GM10847 (cell line): ENCODE measurements around the gene INPP5A.

Experiments used
- POLR2A ChIP-seq: IDR thresholded peaks from 2 replicates; pipeline ENCODE4 v1.6.1; 2011; ENCODE audit not compliant: insufficient read length; ENCODE audit errors: extremely low read depth

INPP5A gene

DNA sequence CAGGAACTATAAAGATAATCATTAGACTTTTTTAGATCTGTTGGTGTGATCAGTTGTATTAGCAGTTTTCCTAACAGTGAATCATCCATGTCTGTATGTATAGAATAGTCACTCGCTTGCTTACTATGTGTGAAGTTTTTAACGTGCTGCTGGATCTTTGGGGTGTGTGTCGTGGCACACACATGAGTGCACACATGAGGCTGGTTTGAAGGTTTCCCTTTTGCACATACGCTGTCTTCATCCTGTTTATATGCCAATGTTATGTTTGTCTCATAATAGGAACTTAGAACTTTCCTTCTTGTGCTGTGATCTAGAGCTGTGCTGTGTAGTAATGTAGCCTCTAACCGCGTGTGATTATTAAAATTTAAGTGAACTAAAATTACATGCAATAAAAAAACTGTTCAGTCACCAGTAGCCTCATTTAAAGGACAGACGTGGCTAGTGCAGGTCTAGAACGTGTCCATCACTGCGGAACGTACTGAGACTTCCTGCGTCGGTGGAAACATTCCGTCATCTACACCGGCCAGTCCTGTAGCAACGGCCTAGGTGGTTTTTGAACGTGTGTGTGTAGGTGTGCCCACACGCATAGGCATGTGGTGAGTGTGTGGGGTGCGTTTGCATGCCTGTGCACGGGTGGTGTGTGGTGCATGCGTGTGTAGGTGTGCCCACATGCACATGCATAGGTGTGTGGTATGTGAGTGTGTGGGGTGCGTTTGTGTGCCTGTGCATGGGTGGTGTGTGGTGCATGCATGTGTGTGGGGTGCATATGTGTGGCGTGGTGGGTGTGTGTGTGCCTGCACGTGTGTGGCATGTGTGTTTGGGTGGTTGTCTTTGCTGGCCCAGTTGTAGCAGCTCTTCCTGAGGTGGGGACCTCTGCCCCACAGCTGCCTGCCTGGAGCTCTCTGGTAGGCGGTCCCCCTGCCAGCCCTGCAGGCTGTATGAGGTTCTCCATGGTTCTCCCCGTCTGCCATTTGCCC is 56.6 kb downstream of the INPP5A start:
- no peak for TF ChIP-seq POLR2A

DNA sequence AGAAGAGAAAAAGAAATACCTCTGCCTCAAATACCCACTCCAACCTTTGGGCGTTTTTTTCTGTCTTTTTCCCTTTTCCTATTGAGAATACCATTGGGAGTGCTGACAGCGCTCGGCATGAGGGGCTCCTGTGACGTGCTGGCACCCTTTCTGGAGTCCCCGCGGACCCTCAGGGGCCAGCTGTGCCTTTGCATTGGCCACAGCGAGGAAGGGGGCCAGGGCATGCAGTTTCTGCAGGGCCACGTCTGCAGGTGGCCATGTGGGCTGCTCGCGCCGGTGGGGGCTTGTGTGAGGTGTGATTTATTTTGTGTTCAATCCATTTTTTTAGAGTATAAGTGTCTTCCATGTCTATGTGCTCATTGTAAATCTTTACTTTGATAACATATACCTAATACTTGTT is 57.4 kb downstream of the INPP5A start:
- TF ChIP-seq POLR2A = no peak

DNA sequence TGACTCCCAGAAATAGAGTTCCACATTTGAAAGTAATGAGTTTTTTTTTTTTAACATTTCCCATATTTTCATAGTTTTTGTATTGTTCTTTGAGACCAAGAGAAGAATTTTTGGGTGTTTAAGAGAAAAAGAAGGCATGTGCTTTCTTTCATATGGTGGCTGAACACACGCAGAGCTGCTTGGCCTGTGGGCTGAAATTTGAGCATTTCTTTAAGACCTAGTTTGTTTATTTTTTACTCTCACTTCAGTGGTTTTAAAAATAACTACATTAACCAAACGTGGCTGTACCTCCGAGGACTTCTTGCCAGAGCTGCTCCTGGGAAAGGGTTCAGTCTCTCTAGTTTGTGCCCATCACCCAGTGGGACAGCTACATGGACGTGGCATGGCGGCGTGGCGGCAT is 58.3 kb downstream of the INPP5A start:
- TF ChIP-seq POLR2A = no peak

DNA sequence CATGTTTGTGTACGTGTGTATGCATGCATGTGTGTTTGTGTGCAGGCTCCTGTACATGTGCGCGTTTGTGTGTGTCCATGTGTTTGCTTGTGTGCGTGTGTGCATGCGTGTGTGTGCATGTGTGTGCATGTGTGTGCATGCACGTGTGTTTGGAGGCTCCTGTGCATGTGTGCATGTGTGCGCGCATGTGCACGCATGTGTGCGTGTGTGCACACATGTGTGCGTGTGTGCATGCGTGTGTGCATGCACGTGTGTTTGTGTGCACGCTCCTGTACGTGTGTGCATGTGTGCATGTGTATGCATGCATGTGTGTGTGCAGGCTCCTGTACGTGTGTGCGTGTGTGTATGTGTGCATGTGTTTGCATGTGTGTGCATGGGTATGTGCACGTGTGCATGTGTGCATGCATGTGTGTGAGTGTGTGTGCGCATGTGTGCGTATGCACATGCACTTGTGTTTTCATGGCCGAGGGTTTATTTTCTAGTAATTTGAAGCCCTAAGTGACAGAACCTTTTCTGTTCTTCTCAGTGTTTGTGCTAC is 59.2 kb downstream of the INPP5A start:
- TF ChIP-seq POLR2A = no peak

DNA sequence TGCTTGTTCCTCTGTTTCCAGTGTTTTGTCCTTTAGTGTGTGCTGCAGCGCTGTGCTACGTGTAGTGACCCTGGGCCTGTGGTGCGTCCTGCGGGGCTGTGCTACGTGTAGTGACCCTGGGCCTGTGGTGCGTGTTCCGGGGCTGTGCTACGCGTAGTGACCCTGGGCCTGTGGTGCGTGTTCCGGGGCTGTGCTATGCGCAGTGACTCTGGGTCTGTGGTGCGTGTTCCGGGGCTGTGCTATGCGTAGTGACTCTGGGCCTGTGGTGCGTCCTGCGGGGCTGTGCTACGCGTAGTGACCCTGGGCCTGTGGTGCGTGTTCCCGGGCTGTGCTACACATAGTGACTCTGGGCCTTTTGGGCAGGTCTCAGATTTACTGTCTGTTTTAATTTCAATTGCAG is 60.1 kb downstream of the INPP5A start:
- TF ChIP-seq POLR2A = no peak

DNA sequence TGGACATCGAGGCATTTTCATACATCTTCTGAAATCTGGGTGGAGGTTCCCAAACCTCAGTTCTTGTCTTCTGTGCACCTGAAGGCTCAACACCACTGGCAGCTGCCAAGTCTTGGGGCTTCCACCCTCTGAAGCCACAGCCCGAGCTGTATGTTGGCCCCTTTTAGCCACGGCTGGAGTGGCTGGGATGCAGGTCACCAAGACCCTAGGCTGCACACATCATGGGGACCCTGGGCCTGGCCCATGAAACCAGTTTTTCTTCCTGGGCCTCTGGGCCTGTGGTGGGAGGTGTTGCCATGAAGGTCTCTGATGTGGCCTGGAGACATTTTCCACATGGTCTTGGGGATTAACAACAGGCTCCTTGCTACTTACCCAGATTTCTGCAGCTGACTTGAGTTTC is 62.1 kb downstream of the INPP5A start:
- no peak for TF ChIP-seq POLR2A

DNA sequence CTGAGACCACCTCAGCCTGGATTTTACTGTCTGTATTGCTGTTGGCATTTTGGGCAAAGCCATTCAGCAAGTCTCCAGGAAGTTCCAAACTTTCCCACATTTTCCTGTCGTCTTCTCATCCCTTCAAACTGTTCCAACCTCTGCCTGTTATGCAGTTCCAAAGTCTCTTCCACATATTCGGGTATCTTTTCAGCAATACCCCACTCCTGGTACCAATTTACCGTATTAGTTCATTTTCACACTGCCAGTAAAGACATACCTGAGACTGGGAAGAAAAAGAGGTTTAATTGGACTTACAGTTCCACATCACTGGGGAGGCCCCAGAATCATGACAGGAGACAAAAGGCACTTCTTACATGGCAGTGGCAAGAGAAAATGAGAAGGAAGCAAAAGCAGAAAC is 62.8 kb downstream of the INPP5A start:
- no peak for TF ChIP-seq POLR2A

DNA sequence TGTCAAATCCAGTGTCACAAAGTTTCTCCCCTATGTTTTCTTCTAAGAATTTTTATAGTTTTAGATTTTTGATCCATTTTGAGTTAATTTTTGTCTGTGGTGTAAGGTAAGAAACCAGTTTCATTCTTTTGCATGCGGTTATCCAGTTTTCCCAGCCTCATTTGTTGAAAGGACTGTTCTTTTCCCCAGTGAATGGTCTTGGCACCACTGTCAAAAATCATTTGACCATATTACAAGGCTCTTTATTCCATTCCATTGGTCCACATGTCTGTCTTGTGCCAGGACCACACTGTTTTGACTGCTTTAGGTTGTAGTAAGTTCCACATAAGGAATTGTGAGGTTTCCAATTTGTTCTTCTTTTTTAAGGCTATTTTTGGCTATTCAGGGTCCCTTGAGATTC is 64.0 kb downstream of the INPP5A start:
- TF ChIP-seq POLR2A = no peak

DNA sequence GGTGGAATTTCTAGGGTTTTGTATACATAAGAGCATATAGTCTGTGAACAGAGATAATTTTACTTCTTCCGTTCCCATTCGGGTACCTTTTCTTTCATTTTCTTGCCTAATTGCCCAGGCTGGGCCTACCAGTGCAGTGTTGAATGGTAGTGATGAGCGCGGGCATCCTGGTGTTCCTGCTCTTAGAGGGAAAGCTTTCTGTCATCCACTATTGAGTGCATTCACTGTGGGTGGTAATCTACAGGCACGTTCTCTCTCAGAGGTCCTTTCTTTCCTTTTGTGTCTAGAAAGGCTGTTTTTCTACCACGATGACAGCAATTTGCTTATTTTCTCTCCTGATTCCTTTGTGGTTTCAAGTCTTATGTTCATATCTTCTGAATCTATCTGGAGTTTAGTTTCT is 65.0 kb downstream of the INPP5A start:
- no peak for TF ChIP-seq POLR2A

DNA sequence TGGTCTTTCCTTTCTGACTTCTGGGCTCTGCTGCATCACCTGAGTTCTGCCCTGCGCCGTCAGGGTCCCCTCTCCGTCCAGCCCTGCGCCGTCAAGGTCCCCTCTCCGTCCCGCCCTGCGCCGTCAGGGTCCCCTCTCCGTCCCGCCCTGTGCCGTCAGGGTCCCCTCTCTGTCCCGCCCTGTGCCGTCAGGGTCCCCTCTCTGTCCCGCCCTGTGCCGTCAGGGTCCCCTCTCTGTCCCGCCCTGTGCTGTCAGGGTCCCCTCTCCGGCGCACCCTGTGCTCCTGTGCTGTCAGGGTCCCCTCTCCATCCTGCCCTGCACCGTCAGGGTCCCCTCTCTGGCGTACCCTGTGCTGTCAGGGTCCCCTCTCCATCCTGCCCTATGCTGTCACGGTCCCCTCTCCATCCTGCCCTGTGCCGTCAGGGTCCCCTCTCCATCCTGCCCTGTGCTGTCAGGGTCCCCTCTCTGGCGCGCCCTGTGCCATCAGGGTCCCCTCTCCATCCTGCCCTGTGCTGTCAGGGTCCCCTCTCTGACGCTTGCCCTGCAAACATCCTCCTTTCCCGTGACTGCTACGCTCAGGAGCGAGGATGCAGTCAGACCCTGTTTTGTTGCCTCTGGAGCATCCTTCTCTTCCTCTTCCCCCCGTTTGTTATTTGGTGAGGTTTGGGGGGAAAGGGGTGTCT is 66.4 kb downstream of the INPP5A start:
- TF ChIP-seq POLR2A = no peak

DNA sequence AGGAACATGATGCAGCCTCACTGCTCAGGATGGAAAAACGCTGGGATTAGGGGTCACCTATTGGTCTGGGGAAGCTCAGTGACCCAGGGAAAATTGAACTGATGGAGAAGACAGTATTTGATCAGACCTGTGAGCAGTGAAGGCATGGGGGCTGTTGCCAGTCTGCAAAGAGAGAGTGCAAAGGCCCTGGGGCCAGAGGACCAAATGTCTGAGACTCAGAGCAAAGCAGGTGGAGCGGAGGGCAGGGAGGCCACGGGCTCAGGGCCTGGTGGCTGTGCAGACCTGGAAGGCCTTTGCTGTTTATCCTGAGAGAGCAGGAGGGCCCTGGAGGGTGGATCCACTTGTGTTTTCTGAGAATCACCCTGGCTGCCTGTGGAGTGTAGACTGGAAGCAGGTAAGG is 67.1 kb downstream of the INPP5A start:
- no peak for TF ChIP-seq POLR2A

DNA sequence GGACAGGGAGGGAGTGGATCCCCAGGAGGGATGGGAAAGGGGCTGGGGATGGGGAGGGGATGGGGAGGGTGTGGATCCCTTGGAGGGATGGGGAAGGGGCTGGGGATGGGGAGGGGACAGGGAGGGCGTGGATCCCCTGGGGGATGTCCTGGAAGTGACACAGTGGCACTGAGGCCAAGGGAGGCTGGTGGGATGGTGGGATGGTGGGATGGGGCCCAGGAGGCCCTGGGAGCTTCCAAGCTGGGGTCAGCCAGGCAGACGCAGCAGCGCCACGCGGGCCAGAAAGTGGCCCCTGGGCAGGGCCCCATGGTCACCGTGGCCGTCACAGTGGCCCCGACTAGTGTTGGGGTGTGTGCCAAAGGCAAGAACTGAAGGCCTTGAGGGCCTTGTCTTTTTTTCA is 67.8 kb downstream of the INPP5A start:
- TF ChIP-seq POLR2A = no peak

DNA sequence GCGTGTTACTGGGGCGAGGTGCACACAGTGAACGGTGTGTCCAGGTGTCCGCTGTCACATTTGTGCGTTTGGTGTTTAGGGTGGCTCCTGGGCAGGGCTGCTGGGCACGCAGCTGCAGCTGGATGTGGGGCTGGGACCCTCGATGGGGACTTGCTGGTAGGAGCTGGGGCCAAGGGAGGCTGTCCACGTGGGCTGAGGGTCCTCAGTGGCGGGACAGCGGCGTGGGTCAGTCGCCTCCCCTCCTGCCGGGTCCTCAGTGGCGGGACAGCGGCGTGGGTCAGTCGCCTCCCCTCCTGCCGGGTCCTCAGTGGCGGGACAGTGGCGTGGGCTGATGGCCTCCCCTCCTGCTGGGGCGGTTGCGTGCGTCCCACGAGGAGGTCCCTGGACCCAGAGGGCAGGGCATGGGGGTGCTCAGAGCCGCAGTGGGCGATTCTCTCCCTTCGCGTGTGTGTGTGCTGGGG is 68.5 kb downstream of the INPP5A start:
- TF ChIP-seq POLR2A = no peak

DNA sequence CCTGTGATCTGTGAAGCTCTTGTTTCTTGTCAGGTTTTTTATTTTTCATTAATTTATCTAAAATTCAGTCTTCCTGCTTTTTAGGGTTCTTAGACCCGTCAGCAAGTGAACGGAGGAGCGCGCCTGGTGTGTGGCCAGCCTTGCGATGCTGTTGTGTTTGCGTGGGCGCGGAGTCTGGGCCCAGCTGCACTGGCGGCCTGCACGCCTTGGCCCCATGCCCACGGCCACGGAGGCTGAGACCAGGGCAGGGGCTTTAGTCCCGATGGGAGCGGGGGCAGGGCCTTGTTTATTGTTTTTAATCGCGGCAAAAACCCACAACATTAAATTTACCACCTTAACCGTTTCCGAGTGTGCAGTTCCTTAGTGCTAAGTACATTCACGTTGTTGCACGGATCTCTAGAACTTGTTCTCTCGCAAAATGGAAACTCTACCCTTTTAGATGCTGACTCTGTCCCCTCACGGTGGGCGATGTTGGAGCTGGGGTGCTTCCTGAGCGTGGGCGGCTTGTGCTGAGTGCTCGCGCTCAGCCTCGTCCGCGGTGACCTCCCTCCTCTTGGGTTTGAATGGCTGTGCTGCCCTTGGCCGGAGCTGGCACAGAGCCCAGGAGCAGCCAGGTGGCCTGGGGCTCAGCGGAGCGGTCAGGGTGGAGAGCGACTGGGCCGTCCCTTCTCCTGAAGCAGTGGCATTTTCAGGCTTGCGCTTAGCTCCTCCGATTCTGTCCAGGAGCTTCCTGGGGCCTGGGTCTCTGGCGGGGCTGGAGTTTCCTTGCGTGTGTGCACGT is 69.1 kb downstream of the INPP5A start:
- no peak for TF ChIP-seq POLR2A

DNA sequence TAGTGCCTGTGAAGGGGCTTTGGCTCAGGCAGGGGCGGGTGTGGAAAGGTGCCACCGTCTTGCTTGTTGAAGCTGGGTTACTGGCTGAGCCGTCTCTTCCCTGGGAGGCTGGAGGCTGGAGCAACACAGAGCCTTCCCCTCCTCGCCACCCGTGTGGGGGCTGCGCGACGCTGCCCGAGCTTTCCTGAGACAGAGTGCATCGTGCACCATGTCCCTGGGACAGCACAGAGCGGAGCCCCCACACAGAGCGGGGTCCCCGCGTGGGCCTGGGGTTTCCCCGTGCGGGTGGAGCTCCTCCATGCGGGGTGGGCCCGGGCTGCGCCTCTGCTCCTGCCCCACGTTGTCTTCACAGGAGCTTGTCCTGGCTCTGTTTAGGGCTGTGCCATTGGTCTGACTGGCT is 69.9 kb downstream of the INPP5A start:
- no peak for TF ChIP-seq POLR2A
